HL-60/S4 treated with retinoic acid at 250 ng/mL for 4 days and 3 days (cell line): Measurements from ENCODE around the gene HOXA10.

ENCODE experiments used
- in situ Hi-C: fragments of 300-500 bp; cut with MboI; formaldehyde crosslinking; loops from 2 replicates; pipeline ENCODE4 v1.7.0; 2022; ENCODE audit warnings: low sequenced_read_pairs

Gene HOXA10

GRCh38 chr7:27173956-27174873 lies at the start of gene HOXA10:
HOXA10 (minus strand) TSS chr7:27174320; CDS start chr7:27174306, 14 bp downstream.
- in situ Hi-C loops, result no loop called here

- in situ Hi-C loops, result loop anchor here (25.0 kb wide), 2 partner anchors 341 to 566 kb away; no protein-coding TSS in a partner anchor
Observed at GRCh38 chr7:27221201-27221797, 47.2 kb upstream of the HOXA10 start.

- in situ Hi-C loops, result loop anchor here (25.0 kb wide), 2 partner anchors 342 to 567 kb away; no protein-coding TSS in a partner anchor
Observed at GRCh38 chr7:27220440-27220955, 46.4 kb upstream of the HOXA10 start.

GRCh38 chr7:27219821-27220220 lies 45.7 kb upstream of the HOXA10 start:
- in situ Hi-C loops, result loop anchor here (25.0 kb wide), 2 partner anchors 342 to 567 kb away; no protein-coding TSS in a partner anchor

GRCh38 chr7:27217951-27218350 lies 43.8 kb upstream of the HOXA10 start:
- in situ Hi-C loops, result loop anchor here (25.0 kb wide), 2 partner anchors 344 to 569 kb away; no protein-coding TSS in a partner anchor

- in situ Hi-C loops, result loop anchor here (25.0 kb wide), 2 partner anchors 347 to 572 kb away; no protein-coding TSS in a partner anchor
Observed at GRCh38 chr7:27215356-27215755, 41.2 kb upstream of the HOXA10 start.

- in situ Hi-C loops, result loop anchor here (25.0 kb wide), 2 partner anchors 348 to 573 kb away; no protein-coding TSS in a partner anchor
Observed at GRCh38 chr7:27214239-27214950, 40.3 kb upstream of the HOXA10 start.

GRCh38 chr7:27213433-27214238 lies 39.5 kb upstream of the HOXA10 start:
- in situ Hi-C loops, result loop anchor here (25.0 kb wide), 2 partner anchors 349 to 574 kb away; no protein-coding TSS in a partner anchor

GRCh38 chr7:27212497-27213432 lies 38.6 kb upstream of the HOXA10 start:
- in situ Hi-C loops, result loop anchor here (25.0 kb wide), 2 partner anchors 350 to 575 kb away; no protein-coding TSS in a partner anchor

GRCh38 chr7:27211764-27212204 lies 37.7 kb upstream of the HOXA10 start:
- in situ Hi-C loops, result loop anchor here (25.0 kb wide), 2 partner anchors 351 to 576 kb away; no protein-coding TSS in a partner anchor

GRCh38 chr7:27211084-27211446 lies 36.9 kb upstream of the HOXA10 start:
- in situ Hi-C loops, result loop anchor here (25.0 kb wide), 2 partner anchors 351 to 576 kb away; no protein-coding TSS in a partner anchor

GRCh38 chr7:27210441-27211083 lies 36.4 kb upstream of the HOXA10 start:
- in situ Hi-C loops, result loop anchor here (25.0 kb wide), 2 partner anchors 352 to 577 kb away; no protein-coding TSS in a partner anchor

GRCh38 chr7:27209933-27210440 lies 35.9 kb upstream of the HOXA10 start:
- in situ Hi-C loops, result loop anchor here (25.0 kb wide), 2 partner anchors 352 to 577 kb away; no protein-coding TSS in a partner anchor

GRCh38 chr7:27208998-27209397 lies 34.9 kb upstream of the HOXA10 start:
- in situ Hi-C loops, result loop anchor here (25.0 kb wide), 2 partner anchors 353 to 578 kb away; no protein-coding TSS in a partner anchor

- in situ Hi-C loops, result loop anchor here (25.0 kb wide), 2 partner anchors 355 to 580 kb away; no protein-coding TSS in a partner anchor
Observed at GRCh38 chr7:27207348-27207985, 33.3 kb upstream of the HOXA10 start.

- in situ Hi-C loops, result loop anchor here (25.0 kb wide), 2 partner anchors 357 to 582 kb away; no protein-coding TSS in a partner anchor
Observed at GRCh38 chr7:27205325-27206280, 31.5 kb upstream of the HOXA10 start.
